Endothelial cell of umbilical vein (primary cell): ENCODE results near the gene CCDC27. TPM values are rescaled to one million over a fixed set of nuclear protein-coding genes. Genes with fewer than 3 reads are reported as not detected.

Experiments used
- BruUV-seq: library from RNA; stranded (reverse); fragments of 400-500 nt; replicated peaks from 2 replicates; lab custom pipeline; 2021; lab: Mats Ljungman, UMichigan
- CTCF ChIA-PET: fragments of 300-600, 350-600 bp; sonication (Branson Sonifier 250); formaldehyde crosslinking; loops from one replicate; lab custom pipeline; 2021; ENCODE audit warnings: antibody characterized with exemption, inconsistent platforms; lab: Charles Lee
- POLR2A ChIA-PET: fragments of 300-600, 350-600 bp; sonication (Branson Sonifier 250); formaldehyde crosslinking; loops from one replicate; lab custom pipeline; 2021; ENCODE audit warnings: antibody characterized with exemption, inconsistent platforms; lab: Charles Lee
- DNase-seq: peaks from one replicate; pipeline ENCODE4 v3.0.0-alpha.2; 2011; ENCODE audit warnings: low read depth, low spot score
- FAIRE-seq: peaks from 2 replicates; lab custom pipeline; 2011; peaks lifted over from hg19 to GRCh38; lab: Jason Lieb, UNC
- H2AFZ ChIP-seq: 2 replicates; pipeline ENCODE4 v1.6.0; 2012; ENCODE audit warnings: low read depth, low read length, control low read depth, inconsistent platforms
- H3K27ac ChIP-seq: 2 replicates; pipeline ENCODE4 v1.5.1; 2011; ENCODE audit warnings: low read depth, mild to moderate bottlenecking, control low read depth, low read length, moderate library complexity; ENCODE audit not compliant: insufficient read depth
- H3K27me3 ChIP-seq, 2 experiments: 2 replicates each; pipeline versions ENCODE4 v1.6.0 to v1.6.1; 2011; ENCODE audit warnings: low read length in 2 of 2, mixed read lengths in 1 of 2; ENCODE audit not compliant: control insufficient read depth in 2 of 2, insufficient read depth in 2 of 2
- H3K36me3 ChIP-seq, 2 experiments: 2 replicates in 1 of 2; 3 replicates in 1 of 2; pipeline ENCODE4 v1.5.1; 2011; ENCODE audit warnings: low read length in 2 of 2, mild to moderate bottlenecking in 1 of 2, moderate library complexity in 1 of 2; ENCODE audit not compliant: control insufficient read depth in 2 of 2, insufficient read depth in 2 of 2; ENCODE audit errors: extremely low read depth in 1 of 2
- H3K4me1 ChIP-seq: 3 replicates; pipeline ENCODE4 v1.5.1; 2011; ENCODE audit warnings: mild to moderate bottlenecking, low read length; ENCODE audit not compliant: control insufficient read depth, insufficient read depth; ENCODE audit errors: extremely low read depth
- H3K4me2 ChIP-seq: 2 replicates; pipeline ENCODE4 v1.6.1; 2011; ENCODE audit warnings: low read length, control low read depth, mixed read lengths; ENCODE audit not compliant: insufficient read depth
- H3K4me3 ChIP-seq, 3 experiments: fragments of 200-600 bp in 1 of 3; sonication (generic), shearing (Covaris generic) in 1 of 3; replicated peaks in 1 of 3; 2 replicates each; pipeline ENCODE4 v1.5.1; 2011 to 2016; ENCODE audit warnings: control low read depth in 3 of 3, low read length in 3 of 3, mild to moderate bottlenecking in 2 of 3, inconsistent platforms in 1 of 3, low read depth in 1 of 3, moderate library complexity in 1 of 3; ENCODE audit not compliant: insufficient read depth in 1 of 3
- H3K79me2 ChIP-seq: 2 replicates; pipeline ENCODE4 v1.6.0; 2012; ENCODE audit warnings: low read length, inconsistent platforms; ENCODE audit not compliant: control insufficient read depth, insufficient read depth
- H3K9ac ChIP-seq: replicated peaks from 2 replicates; pipeline ENCODE3; 2011; ENCODE audit warnings: low read length, control low read depth; ENCODE audit not compliant: insufficient read depth; ENCODE audit errors: extremely low read depth
- H3K9me1 ChIP-seq: replicated peaks from 3 replicates; pipeline ENCODE4 v1.6.0; 2011; ENCODE audit warnings: mild to moderate bottlenecking, low read length; ENCODE audit not compliant: control insufficient read depth, insufficient read depth; ENCODE audit errors: extremely low read depth
- H3K9me3 ChIP-seq: replicated peaks from 2 replicates; pipeline ENCODE4 v1.5.1; 2012; ENCODE audit warnings: low read length, inconsistent platforms; ENCODE audit not compliant: control insufficient read depth, insufficient read depth
- H4K20me1 ChIP-seq: replicated peaks from 2 replicates; pipeline ENCODE3; 2011; ENCODE audit warnings: mild to moderate bottlenecking, low read length; ENCODE audit not compliant: control insufficient read depth, insufficient read depth; ENCODE audit errors: extremely low read depth
- EZH2 ChIP-seq: IDR thresholded peaks from 2 replicates; pipeline ENCODE4 v1.6.1; 2012; ENCODE audit warnings: borderline replicate concordance, low read depth, mild to moderate bottlenecking, moderate library complexity, low read length, inconsistent platforms; ENCODE audit not compliant: severe bottlenecking
- FOS ChIP-seq: IDR thresholded peaks from 2 replicates; pipeline ENCODE4 v1.6.1; 2011; ENCODE audit warnings: mild to moderate bottlenecking, low read length, moderate library complexity, borderline replicate concordance; ENCODE audit not compliant: insufficient read depth
- GATA2 ChIP-seq: IDR thresholded peaks from 2 replicates; pipeline ENCODE4 v1.7.0; 2011; ENCODE audit warnings: low read depth, mild to moderate bottlenecking, moderate library complexity, mixed read lengths, low read length; ENCODE audit not compliant: insufficient read length, insufficient read depth
- JUN ChIP-seq: IDR thresholded peaks from 2 replicates; pipeline ENCODE4 v1.6.1; 2011; ENCODE audit warnings: borderline replicate concordance, low read depth; ENCODE audit not compliant: insufficient read length, insufficient read depth
- MAX ChIP-seq: IDR thresholded peaks from 2 replicates; pipeline ENCODE4 v1.6.1; 2011; ENCODE audit not compliant: insufficient read depth, insufficient read length
- MYC ChIP-seq: IDR thresholded peaks from one replicate; pipeline ENCODE4 v1.6.1; 2011; ENCODE audit warnings: mild to moderate bottlenecking, low read depth, low read length
- POLR2A ChIP-seq: IDR thresholded peaks from 2 replicates; pipeline ENCODE4 v1.6.1; 2012; ENCODE audit warnings: low read depth, mild to moderate bottlenecking, control low read depth, low read length
- POLR2AphosphoS5 ChIP-seq: IDR thresholded peaks from 2 replicates; pipeline ENCODE4 v1.6.1; 2012; ENCODE audit warnings: low read depth, mild to moderate bottlenecking, control low read depth, low read length, moderate library complexity; ENCODE audit not compliant: insufficient read depth
- dilution Hi-C: fragments of 300-500 bp; cut with MboI; formaldehyde crosslinking; loops from one replicate; pipeline ENCODE4 v1.15.0; 2019; ENCODE audit warnings: low sequenced_read_pairs; ENCODE audit not compliant: extremely low pct_ligation_motif_present
- intact Hi-C: fragments of 100-400 bp; cut with micrococcal nuclease; formaldehyde crosslinking; loops from one replicate; pipeline ENCODE4 v1.10.0; 2022
- polyA plus RNA-seq, 4 experiments: library from polyadenylated mRNA; depleted of rRNA in 3 of 4; stranded (reverse) in 3 of 4; unstranded in 1 of 4; fragments of >200 nt; gene quantifications; 2 replicates each; pipeline versions ENCODE4 v1.2.1 to v1.2.3, GENCODE V29; 2011 to 2012; ENCODE audit warnings: missing spikeins in 1 of 4
- total RNA-seq: library from RNA; stranded (reverse); gene quantifications from 2 replicates; pipeline ENCODE4 v1.2.3, GENCODE V29; 2021
- TF ChIP-seq, protein P1 (sequence below), 2 donors: IDR thresholded peaks; 1 replicate in 1 of 2; 2 replicates in 1 of 2; pipeline ENCODE4 v1.5.1; 2011; ENCODE audit warnings: low read length in 2 of 2, mild to moderate bottlenecking in 2 of 2, moderate library complexity in 2 of 2, control low read depth in 1 of 2, inconsistent platforms in 1 of 2, low read depth in 1 of 2; ENCODE audit not compliant: insufficient read depth in 1 of 2; ENCODE audit errors: extremely low read depth in 1 of 2

The CCDC27 gene
- total and polyA plus RNA-seq, 2 donors (not counting 3 experiments of a cell fraction or from before 2014, with no cell fraction given): not detected

- ChIA-PET POLR2A (interaction anchor here (0.5 kb wide), 1 partner anchor 16 kb away, joined by 5 read pairs; no protein-coding TSS in a partner anchor), CTCF (interaction anchor here (1.6 kb wide), 1 partner anchor 53 kb away, joined by 5 read pairs; no protein-coding TSS in a partner anchor)
- Histone ChIP-seq H3K4me1 (no peaks in the 10 kb centered on the region), H4K20me1 (no peaks in the 10 kb centered on the region), H3K9me3 (no peaks in the 10 kb centered on the region), H3K9ac (no peak overlapping the region), H3K79me2 (no peaks in the 10 kb centered on the region), H3K27ac (no peak overlapping the region), H3K36me3 (peaks cover 3 to 28% of the 10 kb centered on the region in 2 experiments), H3K4me3 (no peak overlapping the region), H3K27me3 (no peaks in the 10 kb centered on the region), H2AFZ (no peak overlapping the region), H3K4me2 (no peak overlapping the region), H3K9me1 (no peaks in the 10 kb centered on the region)
- DNase-seq (no peak), FAIRE-seq (no peak)
- BruUV-seq: no TSS peak
- dilution Hi-C loops (no loop called here), intact Hi-C loops (no loop called here)
- TF ChIP-seq FOS: no peak
- no peak for TF ChIP-seq GATA2
- TF ChIP-seq, protein P1, sequence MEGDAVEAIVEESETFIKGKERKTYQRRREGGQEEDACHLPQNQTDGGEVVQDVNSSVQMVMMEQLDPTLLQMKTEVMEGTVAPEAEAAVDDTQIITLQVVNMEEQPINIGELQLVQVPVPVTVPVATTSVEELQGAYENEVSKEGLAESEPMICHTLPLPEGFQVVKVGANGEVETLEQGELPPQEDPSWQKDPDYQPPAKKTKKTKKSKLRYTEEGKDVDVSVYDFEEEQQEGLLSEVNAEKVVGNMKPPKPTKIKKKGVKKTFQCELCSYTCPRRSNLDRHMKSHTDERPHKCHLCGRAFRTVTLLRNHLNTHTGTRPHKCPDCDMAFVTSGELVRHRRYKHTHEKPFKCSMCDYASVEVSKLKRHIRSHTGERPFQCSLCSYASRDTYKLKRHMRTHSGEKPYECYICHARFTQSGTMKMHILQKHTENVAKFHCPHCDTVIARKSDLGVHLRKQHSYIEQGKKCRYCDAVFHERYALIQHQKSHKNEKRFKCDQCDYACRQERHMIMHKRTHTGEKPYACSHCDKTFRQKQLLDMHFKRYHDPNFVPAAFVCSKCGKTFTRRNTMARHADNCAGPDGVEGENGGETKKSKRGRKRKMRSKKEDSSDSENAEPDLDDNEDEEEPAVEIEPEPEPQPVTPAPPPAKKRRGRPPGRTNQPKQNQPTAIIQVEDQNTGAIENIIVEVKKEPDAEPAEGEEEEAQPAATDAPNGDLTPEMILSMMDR (IDR thresholded peaks at IDR 0.05; ENCODE audit: extremely low read depth in 1 of 2, insufficient read depth in 1 of 2, low read depth in 1 of 2, low read length in 2 of 2): no peak
- no peak for TF ChIP-seq MAX
- no peak for TF ChIP-seq EZH2
- no peak for TF ChIP-seq JUN
- TF ChIP-seq MYC: no peak
- TF ChIP-seq POLR2AphosphoS5: no peak
- no peak for TF ChIP-seq POLR2A
Observed at GRCh38 chr1:3777647-3778589, 25.7 kb downstream of the CCDC27 start.
